H9 (cell line): Measurements from ENCODE around the gene GRID1. TPM values are rescaled to one million over a fixed set of nuclear protein-coding genes. Genes with fewer than 3 reads are reported as not detected.

ENCODE experiments used
- DNase-seq: peaks from one replicate; pipeline ENCODE4 v3.0.0-alpha.2; 2017
- H2AFZ ChIP-seq: one replicate; pipeline ENCODE4 v1.6.1; 2013; ENCODE audit warnings: mild to moderate bottlenecking, low read length, control low read depth, moderate library complexity
- H2AK5ac ChIP-seq: 2 replicates; pipeline ENCODE4 v1.6.1; 2013; ENCODE audit warnings: low read length, control low read depth, mixed read lengths; ENCODE audit not compliant: insufficient read length
- H2BK120ac ChIP-seq: one replicate; pipeline ENCODE4 v1.6.1; 2013; ENCODE audit warnings: low read depth, mild to moderate bottlenecking, low read length, control low read depth, inconsistent platforms; ENCODE audit not compliant: poor library complexity, severe bottlenecking
- H2BK12ac ChIP-seq: 2 replicates; pipeline ENCODE4 v1.6.1; 2013; ENCODE audit warnings: low read length, control low read depth, mixed read lengths, low read depth; ENCODE audit not compliant: insufficient read length
- H2BK15ac ChIP-seq: 2 replicates; pipeline ENCODE4 v1.6.1; 2013; ENCODE audit warnings: low read depth, low read length, control low read depth
- H2BK20ac ChIP-seq: one replicate; pipeline ENCODE4 v1.6.1; 2013; ENCODE audit warnings: low read depth, mild to moderate bottlenecking, low read length, control low read depth, inconsistent platforms; ENCODE audit not compliant: poor library complexity, severe bottlenecking
- H2BK5ac ChIP-seq: 2 replicates; pipeline ENCODE4 v1.6.1; 2013; ENCODE audit warnings: low read length, control low read depth, mixed read lengths; ENCODE audit not compliant: insufficient read length
- H3K14ac ChIP-seq: 2 replicates; pipeline ENCODE4 v1.6.1; 2013; ENCODE audit warnings: low read length, control low read depth; ENCODE audit not compliant: insufficient read depth
- H3K18ac ChIP-seq: 2 replicates; pipeline ENCODE4 v1.6.1; 2013; ENCODE audit warnings: low read depth, mild to moderate bottlenecking, mixed read lengths, low read length, control low read depth; ENCODE audit not compliant: insufficient read length
- H3K23ac ChIP-seq: 2 replicates; pipeline ENCODE4 v1.6.1; 2013; ENCODE audit warnings: low read length, control low read depth, mixed read lengths, low read depth; ENCODE audit not compliant: insufficient read length
- H3K23me2 ChIP-seq: 2 replicates; pipeline ENCODE4 v1.6.1; 2013; ENCODE audit warnings: low read depth, mild to moderate bottlenecking, mixed read lengths, low read length, control low read depth; ENCODE audit not compliant: insufficient read length, poor library complexity, severe bottlenecking
- H3K27ac ChIP-seq: 2 replicates; pipeline ENCODE4 v1.5.1; 2013; ENCODE audit warnings: low read length, control low read depth, mixed read lengths, low read depth; ENCODE audit not compliant: insufficient read length
- H3K27me3 ChIP-seq: 2 replicates; pipeline ENCODE4 v1.6.1; 2013; ENCODE audit warnings: low read length, control low read depth, inconsistent platforms; ENCODE audit not compliant: insufficient read depth
- H3K4ac ChIP-seq: 2 replicates; pipeline ENCODE4 v1.6.1; 2013; ENCODE audit warnings: low read depth, mild to moderate bottlenecking, control low read depth, inconsistent platforms, low read length, moderate library complexity
- H3K4me1 ChIP-seq: 2 replicates; pipeline ENCODE4 v1.6.1; 2013; ENCODE audit warnings: low read length, control low read depth, inconsistent platforms; ENCODE audit not compliant: insufficient read depth
- H3K4me2 ChIP-seq: 2 replicates; pipeline ENCODE4 v1.6.1; 2013; ENCODE audit warnings: low read length, control low read depth, mixed read lengths; ENCODE audit not compliant: insufficient read length, insufficient read depth
- H3K56ac ChIP-seq: 2 replicates; pipeline ENCODE4 v1.6.1; 2013; ENCODE audit warnings: low read depth, mild to moderate bottlenecking, mixed read lengths, low read length, control low read depth; ENCODE audit not compliant: insufficient read length
- H3K79me1 ChIP-seq: 2 replicates; pipeline ENCODE4 v1.6.1; 2013; ENCODE audit warnings: low read depth, mild to moderate bottlenecking, moderate library complexity, low read length, control low read depth, inconsistent platforms; ENCODE audit not compliant: insufficient read depth, poor library complexity, severe bottlenecking
- H3K79me2 ChIP-seq: 2 replicates; pipeline ENCODE4 v1.6.1; 2013; ENCODE audit warnings: low read length, control low read depth, inconsistent platforms; ENCODE audit not compliant: insufficient read depth
- H3K9ac ChIP-seq: 2 replicates; pipeline ENCODE4 v1.6.1; 2013; ENCODE audit warnings: low read length, control low read depth, mixed read lengths; ENCODE audit not compliant: insufficient read length; ENCODE audit errors: extremely low read depth
- H3K9me3 ChIP-seq: one replicate; pipeline ENCODE4 v1.6.1; 2013; ENCODE audit warnings: low read depth, low read length, inconsistent platforms; ENCODE audit not compliant: control insufficient read depth
- H3T11ph ChIP-seq: one replicate; pipeline ENCODE4 v1.6.1; 2013; ENCODE audit warnings: mild to moderate bottlenecking, low read length, control low read depth, inconsistent platforms
- H4K20me1 ChIP-seq: one replicate; pipeline ENCODE4 v1.6.1; 2013; ENCODE audit not compliant: control insufficient read depth, insufficient read length, insufficient read depth
- H4K5ac ChIP-seq: 2 replicates; pipeline ENCODE4 v1.6.1; 2013; ENCODE audit warnings: low read depth, mild to moderate bottlenecking, mixed read lengths, low read length, control low read depth; ENCODE audit not compliant: insufficient read length
- H4K8ac ChIP-seq: replicated peaks from 2 replicates; pipeline ENCODE4 v1.6.1; 2013; ENCODE audit warnings: low read length, control low read depth, mixed read lengths, low read depth; ENCODE audit not compliant: insufficient read length
- H4K91ac ChIP-seq: 2 replicates; pipeline ENCODE4 v1.6.1; 2013; ENCODE audit warnings: low read depth, mild to moderate bottlenecking, moderate library complexity, mixed read lengths, low read length, control low read depth; ENCODE audit not compliant: insufficient read length
- H3K27ac Mint-ChIP-seq, 3 experiments: 2 replicates in 2 of 3; 3 replicates in 1 of 3; pipeline ENCODE4 v1.8.0; 2020 to 2021; ENCODE audit warnings: mixed read lengths in 3 of 3, mild to moderate bottlenecking in 1 of 3, moderate library complexity in 1 of 3
- H3K27me3 Mint-ChIP-seq: 2 replicates; pipeline ENCODE4 v1.8.0; 2021; ENCODE audit warnings: low read depth, mild to moderate bottlenecking, moderate library complexity, mixed read lengths
- H3K36me3 Mint-ChIP-seq, 3 experiments: 2 replicates in 2 of 3; 3 replicates in 1 of 3; pipeline ENCODE4 v1.8.0; 2020 to 2021; ENCODE audit warnings: low read depth in 3 of 3, mixed read lengths in 3 of 3; ENCODE audit not compliant: insufficient read depth in 1 of 3
- H3K4me1 Mint-ChIP-seq, 2 experiments: 2 replicates each; pipeline ENCODE4 v1.8.0; 2020; ENCODE audit warnings: mixed read lengths in 2 of 2
- H3K4me3 Mint-ChIP-seq, 2 experiments: 2 replicates in 1 of 2; 3 replicates in 1 of 2; pipeline ENCODE4 v1.8.0; 2020 to 2021; ENCODE audit warnings: mild to moderate bottlenecking in 2 of 2, mixed read lengths in 2 of 2, moderate library complexity in 1 of 2
- H3K9me3 Mint-ChIP-seq, 2 experiments: 2 replicates in 1 of 2; 3 replicates in 1 of 2; pipeline ENCODE4 v1.8.0; 2020; ENCODE audit warnings: mild to moderate bottlenecking in 2 of 2, mixed read lengths in 2 of 2, moderate library complexity in 1 of 2
- CTCF ChIP-seq: fragments of 200-600 bp; sonication (generic); conservative IDR thresholded peaks from 3 replicates; pipeline ENCODE4 v1.8.0; 2021; ENCODE audit warnings: antibody characterized with exemption, mild to moderate bottlenecking
- WGBS: extraction: QIAGEN DNeasy Blood & Tissue Kit; methylation state at CpG from one replicate; pipeline ENCODE4 v1.1.7; 2013; ENCODE audit warnings: missing lambda C conversion rate, low lambda C conversion rate, mixed read lengths; ENCODE audit not compliant: insufficient read length; ENCODE audit errors: extremely low coverage; 5-methylcytosine and 5-hydroxymethylcytosine counted together
- total RNA-seq: library from RNA; stranded (reverse); gene quantifications from 2 replicates; pipeline ENCODE4 v1.2.1, GENCODE V29; 2021

The GRID1 gene
- total RNA-seq, 1 experiment from 2014 or later: 0.35 TPM

- WGBS: no CpG with 5 or more reads among the region's 1 CpG
Measured at GRCh38 chr10:85682621-85683020, 684.0 kb downstream of the GRID1 start.

More at GRCh38 chr10:85682621-85683020, 684.0 kb downstream of the GRID1 start:
- Histone ChIP-seq H3K56ac (no peak overlapping the region), H3K4me2 (no peak overlapping the region), H3K18ac (no peak overlapping the region), H2BK15ac (no peak overlapping the region), H3K79me1 (no peaks in the 10 kb centered on the region), H4K8ac (no peak overlapping the region), H3K4me1 (no peaks in the 10 kb centered on the region), H2BK12ac (no peak overlapping the region), H3K23me2 (no peaks in the 10 kb centered on the region), H4K20me1 (no peaks in the 10 kb centered on the region), H2BK20ac (no peak overlapping the region), H3K27me3 (no peaks in the 10 kb centered on the region; the same call in 1 of the 2 replicates), H2BK5ac (no peak overlapping the region), H3K79me2 (no peaks in the 10 kb centered on the region), H3K27ac (no peak overlapping the region), H2BK120ac (no peak overlapping the region), H4K5ac (no peak overlapping the region), H4K91ac (no peak overlapping the region), H2AFZ (no peak overlapping the region), H3K23ac (no peak overlapping the region), H2AK5ac (no peak overlapping the region), H3K9me3 (no peaks in the 10 kb centered on the region), H3K4ac (no peak overlapping the region), H3K9ac (no peak overlapping the region), H3T11ph (no peak overlapping the region), H3K14ac (no peak overlapping the region)
- H3K4me1 Mint-ChIP-seq: no peaks in the 10 kb centered on the region
- no peak overlapping the region for H3K4me3 Mint-ChIP-seq
- no peaks in the 10 kb centered on the region for H3K27me3 Mint-ChIP-seq
- no peak for TF ChIP-seq CTCF
- no peaks in the 10 kb centered on the region for H3K9me3 Mint-ChIP-seq
- H3K27ac Mint-ChIP-seq: no peak overlapping the region
- H3K36me3 Mint-ChIP-seq: no peaks in the 10 kb centered on the region
- DNase-seq: no peak
